Activated CD8-positive, alpha-beta memory T cell treated with anti-CD3 and anti-CD28 coated beads, Interleukin-2, amount 50 U/mL, for 1 hour (primary cell): ENCODE measurements around the gene MAN2A1.

Experiments used
- DNase-seq: peaks from one replicate; pipeline ENCODE4 v3.0.0-alpha.2; 2020; ENCODE audit errors: extremely low read depth

MAN2A1 gene

DNA sequence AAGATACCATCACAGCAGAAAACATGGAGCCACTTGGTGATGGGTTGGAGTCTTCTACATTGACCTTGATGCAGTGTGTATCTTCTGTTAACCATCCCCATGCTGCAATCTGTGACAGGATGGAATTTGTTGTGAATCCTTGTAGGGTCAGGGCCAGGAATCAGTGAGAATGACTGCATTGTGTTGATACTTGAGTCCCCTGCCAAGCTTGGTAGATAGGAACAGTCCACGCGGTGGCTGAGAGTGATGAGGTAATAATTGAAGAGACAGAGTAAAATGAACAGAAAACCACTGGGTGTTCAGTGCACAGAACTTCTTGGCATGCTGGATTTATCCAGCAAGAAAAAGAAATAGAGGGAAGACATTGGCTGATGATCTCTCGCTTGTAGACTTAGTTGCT, 217.5 kb downstream of the MAN2A1 start:
- no peak for DNase-seq

DNA sequence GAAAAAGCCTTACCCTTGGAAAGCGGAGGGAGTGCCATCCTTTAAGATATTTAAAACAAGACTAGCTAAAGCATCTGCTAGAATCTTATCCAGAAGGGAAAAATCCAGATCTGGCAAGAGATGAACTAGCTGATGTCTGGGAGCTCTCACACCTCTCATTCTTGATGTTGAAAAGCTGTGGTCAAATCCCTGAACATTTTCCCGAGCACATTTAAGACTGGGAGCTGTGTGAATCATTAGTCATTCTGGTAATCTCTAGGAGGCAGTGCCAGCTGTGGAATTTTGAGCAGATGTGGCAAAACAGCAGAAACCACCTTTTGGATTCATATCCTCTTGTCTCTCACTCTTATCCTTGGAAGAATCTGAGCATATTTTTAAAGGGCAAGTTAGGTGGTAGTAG, 218.0 kb downstream of the MAN2A1 start:
- no peak for DNase-seq

DNA sequence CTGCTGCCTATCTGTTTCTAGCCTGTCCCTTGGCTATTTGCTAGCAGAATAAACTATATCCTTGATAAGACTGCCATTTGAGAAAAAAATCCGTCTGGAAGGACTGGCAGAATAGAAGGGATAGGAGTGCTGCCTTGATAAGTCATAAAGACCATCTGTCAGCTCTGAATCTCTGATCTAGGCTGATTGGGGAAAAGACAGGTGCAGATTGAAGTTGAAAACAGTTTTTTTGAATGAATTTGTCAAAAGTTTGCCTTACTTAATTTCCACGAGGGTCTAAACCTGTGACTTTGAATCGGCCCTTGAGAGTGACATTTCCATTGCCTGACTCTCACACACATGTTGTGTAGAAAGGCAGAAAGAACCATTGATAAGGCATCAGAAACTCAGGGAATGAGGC, 218.6 kb downstream of the MAN2A1 start:
- DNase-seq = no peak

DNA sequence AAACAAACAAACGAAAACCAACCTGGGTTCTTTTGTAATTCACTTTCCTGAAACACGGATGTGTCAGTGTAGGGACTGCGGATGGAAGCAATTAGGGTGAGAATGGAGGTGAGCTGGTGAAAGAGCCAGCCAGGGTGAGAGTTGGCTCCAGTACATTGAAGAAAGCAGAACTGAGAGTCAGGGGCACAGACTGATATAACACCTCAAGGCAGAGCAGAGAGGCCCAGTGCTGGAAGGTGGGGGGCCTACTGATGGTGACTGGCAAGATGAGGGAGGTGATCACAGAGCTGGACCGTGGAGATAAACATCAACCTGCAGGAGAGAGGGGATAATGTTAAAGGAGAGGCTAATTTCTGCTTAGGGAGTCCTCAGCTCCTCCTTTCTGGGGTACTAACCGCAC, 221.1 kb downstream of the MAN2A1 start:
- DNase-seq = no peak

DNA sequence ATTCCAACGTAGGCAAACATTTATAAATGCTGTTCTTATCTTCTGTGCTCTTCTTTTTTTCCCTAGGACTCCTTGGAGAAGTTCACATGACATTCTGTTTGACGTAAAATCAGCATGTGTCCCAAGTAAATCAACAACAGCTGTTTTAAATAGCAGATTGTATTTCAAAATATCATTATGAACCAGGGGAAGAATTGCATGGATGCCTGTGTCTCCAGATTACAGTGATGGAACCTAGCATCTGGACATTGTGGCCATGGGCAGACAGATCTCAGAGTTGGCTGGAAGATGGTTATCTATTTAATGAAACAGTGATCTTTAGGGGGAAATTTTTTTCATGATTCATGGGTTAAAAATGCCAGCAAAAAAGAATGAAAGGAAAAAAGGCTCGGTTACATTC, 222.0 kb downstream of the MAN2A1 start:
- DNase-seq = no peak

DNA sequence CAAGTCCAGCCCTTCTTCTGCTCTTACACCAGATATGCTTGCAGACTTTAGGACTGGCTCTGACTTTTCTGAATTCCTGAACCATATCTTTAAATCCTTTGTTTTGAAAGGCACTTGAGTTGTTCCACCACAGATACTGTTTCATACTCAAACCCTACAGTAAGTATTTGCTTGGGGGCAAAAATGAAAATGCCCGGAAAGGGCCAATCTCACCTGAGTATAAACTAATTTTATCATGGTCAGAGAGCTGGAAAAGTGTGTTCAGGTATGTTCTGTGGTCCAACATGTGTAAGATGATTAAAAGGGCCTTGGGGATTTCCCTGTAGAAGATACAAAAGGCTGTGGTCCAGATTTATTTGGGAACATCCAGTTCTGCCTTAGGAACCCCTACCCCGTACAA, 225.2 kb downstream of the MAN2A1 start:
- no peak for DNase-seq

DNA sequence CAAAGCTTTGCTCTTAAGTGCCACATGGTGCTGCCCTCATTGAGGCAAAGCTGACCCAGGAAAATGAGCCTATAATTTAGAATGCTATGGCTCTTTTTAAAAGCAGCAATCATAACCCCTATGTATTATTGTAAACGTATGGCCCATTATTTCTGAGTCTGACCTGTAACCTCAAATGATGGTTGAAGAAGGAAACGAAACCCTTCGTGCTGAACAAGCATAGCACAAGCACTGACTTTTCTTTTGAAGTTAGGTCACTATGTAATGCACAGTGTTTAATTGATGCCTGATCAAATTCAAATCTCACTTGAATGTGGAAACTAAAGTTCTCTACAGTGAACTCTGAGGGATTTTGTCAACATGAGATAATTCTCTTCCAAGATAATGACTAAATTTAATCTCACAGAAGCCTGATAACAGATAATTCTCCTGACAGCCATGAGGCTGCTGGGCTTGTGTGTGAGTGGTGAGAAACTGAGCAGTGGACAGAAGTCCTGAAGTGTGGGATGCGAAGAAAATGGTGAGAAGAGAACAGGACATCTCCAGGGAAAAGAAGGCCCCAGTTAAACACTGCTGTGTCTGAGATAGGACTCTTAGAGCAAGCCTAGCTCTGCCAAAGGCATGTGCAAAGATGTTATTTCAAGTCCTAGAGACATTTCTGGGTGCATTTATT, 226.9 kb downstream of the MAN2A1 start:
- DNase-seq = no peak
